PFSK-1 (cell line): ENCODE results near the gene USF3.

ENCODE experiments used
- FOXP2 ChIP-seq: optimal IDR thresholded peaks from 2 replicates; pipeline ENCODE3; 2011; ENCODE audit warnings: borderline replicate concordance, control low read depth, inconsistent platforms; ENCODE audit not compliant: insufficient read depth; ENCODE audit errors: extremely low read length, extremely low read depth
- POLR2AphosphoS5 ChIP-seq: IDR thresholded peaks from 2 replicates; pipeline ENCODE4 v1.6.1; 2012; ENCODE audit warnings: low read depth, mild to moderate bottlenecking, control low read depth, low read length, moderate library complexity
- REST ChIP-seq, 2 experiments: IDR thresholded peaks; 2 replicates each; pipeline versions ENCODE4 v1.6.1 to v1.8.0; 2011 to 2012; ENCODE audit warnings: low read depth in 2 of 2, low read length in 2 of 2, control low read depth in 1 of 2, inconsistent platforms in 1 of 2, mild to moderate bottlenecking in 1 of 2, moderate library complexity in 1 of 2; ENCODE audit not compliant: insufficient read depth in 1 of 2
- SIN3A ChIP-seq: IDR thresholded peaks from 2 replicates; pipeline ENCODE4 v1.6.1; 2012; ENCODE audit warnings: mild to moderate bottlenecking, low read length, moderate library complexity, borderline replicate concordance; ENCODE audit not compliant: insufficient read depth
- TAF1 ChIP-seq: IDR thresholded peaks from 2 replicates; pipeline ENCODE4 v1.6.1; 2012; ENCODE audit warnings: low read length, control low read depth, borderline replicate concordance; ENCODE audit not compliant: insufficient read depth

USF3 gene

GRCh38 chr3:113623811-113624210 lies 72.6 kb downstream of the USF3 start:
- no peak for TF ChIP-seq POLR2AphosphoS5
- TF ChIP-seq SIN3A = no peak
- no peak for TF ChIP-seq FOXP2
- no peak for TF ChIP-seq REST (IDR thresholded peaks at IDR 0.05; ENCODE audit: insufficient read depth in 1 of 2, low read depth in 2 of 2, low read length in 2 of 2)
- TF ChIP-seq TAF1 = no peak

- no peak for TF ChIP-seq SIN3A
- TF ChIP-seq FOXP2 = no peak
- TF ChIP-seq REST (IDR thresholded peaks at IDR 0.05; ENCODE audit: insufficient read depth in 1 of 2, low read depth in 2 of 2, low read length in 2 of 2) = no peak
Observed at GRCh38 chr3:113623324-113623723, 73.1 kb downstream of the USF3 start.

- TF ChIP-seq FOXP2 = no peak
- TF ChIP-seq TAF1 = no peak
- no peak for TF ChIP-seq POLR2AphosphoS5
- no peak for TF ChIP-seq SIN3A
- no peak for TF ChIP-seq REST (IDR thresholded peaks at IDR 0.05; ENCODE audit: insufficient read depth in 1 of 2, low read depth in 2 of 2, low read length in 2 of 2)
Observed at GRCh38 chr3:113620091-113620490, 76.4 kb downstream of the USF3 start.

GRCh38 chr3:113617726-113618125 lies 78.7 kb downstream of the USF3 start:
- TF ChIP-seq TAF1 (no peak), REST (IDR thresholded peaks at IDR 0.05; ENCODE audit: insufficient read depth in 1 of 2, low read depth in 2 of 2, low read length in 2 of 2) (no peak), POLR2AphosphoS5 (no peak)

GRCh38 chr3:113615976-113616375 lies 80.5 kb downstream of the USF3 start:
- TF ChIP-seq SIN3A (no peak), TAF1 (no peak), POLR2AphosphoS5 (no peak), REST (IDR thresholded peaks at IDR 0.05; ENCODE audit: insufficient read depth in 1 of 2, low read depth in 2 of 2, low read length in 2 of 2) (no peak), FOXP2 (no peak)
